Stimulated activated memory B cell treated with anti-CD40 and anti-IgM and Interleukin-4, amounts not matched to agents 10 μg/mL and 1 μg/mL and 100 μg/mL, for 72 hours (primary cell): Measurements from ENCODE around the gene VASN.
"Not testable (repeated sequence)": the region's sequence is repeated elsewhere in the genome, so short reads cannot be mapped to it uniquely, and the experiment has no call there.

Source experiments
- ATAC-seq: fragments of 150-1000 bp; cut with Tn5 transposase; 2 replicates; pipeline ENCODE4 v1.10.0; 2021
- H3K27ac Mint-ChIP-seq: one replicate; pipeline ENCODE4 v1.8.0; 2022; ENCODE audit warnings: mild to moderate bottlenecking, mixed read lengths
- H3K27me3 Mint-ChIP-seq: one replicate; pipeline ENCODE4 v1.8.0; 2022; ENCODE audit warnings: mixed read lengths
- H3K36me3 Mint-ChIP-seq: one replicate; pipeline ENCODE4 v1.8.0; 2022; ENCODE audit warnings: mixed read lengths
- H3K4me1 Mint-ChIP-seq: one replicate; pipeline ENCODE4 v1.8.0; 2022; ENCODE audit warnings: mixed read lengths
- H3K4me3 Mint-ChIP-seq: one replicate; pipeline ENCODE4 v1.8.0; 2022; ENCODE audit warnings: mild to moderate bottlenecking, moderate library complexity, mixed read lengths
- H3K9me3 Mint-ChIP-seq: one replicate; pipeline ENCODE4 v1.8.0; 2022; ENCODE audit warnings: mixed read lengths

Gene VASN

GRCh38 chr16:4332623-4333307 is 38.9 kb upstream of the VASN start:
- Mint-ChIP-seq H3K9me3 (no peaks in the 10 kb centered on the region), H3K36me3 (no peaks in the 10 kb centered on the region), H3K27ac (no peak overlapping the region), H3K4me3 (no peak overlapping the region), H3K4me1 (peaks cover 17% of the 10 kb centered on the region), H3K27me3 (peaks cover 20% of the 10 kb centered on the region)
- ATAC-seq: no peak

- H3K9me3 Mint-ChIP-seq: no peaks in the 10 kb centered on the region
- no peak for ATAC-seq
- peaks cover 17% of the 10 kb centered on the region for H3K4me1 Mint-ChIP-seq
- H3K4me3 Mint-ChIP-seq: no peak overlapping the region
- H3K36me3 Mint-ChIP-seq: no peaks in the 10 kb centered on the region
- peaks cover 16% of the 10 kb centered on the region for H3K27me3 Mint-ChIP-seq
- H3K27ac Mint-ChIP-seq: no peak overlapping the region
Measured at GRCh38 chr16:4333308-4333638, 38.4 kb upstream of the VASN start.

GRCh38 chr16:4333714-4334113 is 37.9 kb upstream of the VASN start:
- Mint-ChIP-seq H3K27me3 (peaks cover 11% of the 10 kb centered on the region), H3K4me1 (peaks cover 13% of the 10 kb centered on the region)
- ATAC-seq, H3K36me3 Mint-ChIP-seq, H3K4me3 Mint-ChIP-seq, H3K27ac Mint-ChIP-seq, H3K9me3 Mint-ChIP-seq: not testable (repeated sequence)

DNA sequence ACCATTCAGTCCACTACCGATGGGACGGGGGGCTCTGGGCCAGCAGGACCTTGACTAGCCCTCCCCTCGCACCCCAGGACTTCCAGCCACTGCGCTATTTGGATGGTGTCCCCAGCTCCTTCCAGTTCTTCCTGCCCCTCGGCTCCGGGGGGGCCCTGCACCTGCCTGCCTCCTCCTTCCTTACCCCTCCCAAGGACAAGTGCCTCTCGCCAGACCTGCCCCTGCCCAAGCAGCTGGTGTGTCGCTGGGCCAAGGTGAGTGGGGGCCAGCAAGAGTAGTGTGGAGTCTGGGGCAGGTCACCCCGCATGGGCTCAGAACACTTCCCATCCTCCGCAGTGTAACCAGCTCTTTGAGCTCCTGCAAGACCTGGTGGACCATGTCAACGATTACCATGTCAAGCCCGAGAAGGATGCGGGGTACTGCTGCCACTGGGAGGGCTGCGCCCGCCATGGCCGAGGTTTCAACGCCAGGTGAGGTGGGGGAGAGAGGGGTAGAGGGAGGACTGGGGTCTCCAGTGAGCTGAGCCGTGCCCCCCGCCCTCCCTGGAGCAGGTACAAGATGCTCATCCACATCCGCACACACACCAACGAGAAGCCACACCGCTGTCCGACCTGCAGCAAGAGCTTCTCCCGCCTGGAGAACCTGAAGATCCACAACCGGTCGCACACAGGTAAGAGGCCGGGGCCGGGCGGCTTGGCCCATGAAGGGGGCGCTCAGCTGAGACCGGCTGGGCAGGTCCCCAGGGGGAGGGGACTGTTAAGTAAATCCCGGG is 36.7 kb upstream of the VASN start:
- H3K4me3 Mint-ChIP-seq: no peak overlapping the region
- no peaks in the 10 kb centered on the region for H3K9me3 Mint-ChIP-seq
- peaks cover 6% of the 10 kb centered on the region for H3K36me3 Mint-ChIP-seq
- no peak for ATAC-seq
- H3K27me3 Mint-ChIP-seq: no peaks in the 10 kb centered on the region
- H3K27ac Mint-ChIP-seq: no peak overlapping the region
- peaks cover 8% of the 10 kb centered on the region for H3K4me1 Mint-ChIP-seq

- Mint-ChIP-seq H3K36me3 (peaks cover 6% of the 10 kb centered on the region), H3K9me3 (no peaks in the 10 kb centered on the region), H3K27ac (no peak overlapping the region), H3K27me3 (no peaks in the 10 kb centered on the region), H3K4me1 (peaks cover 6% of the 10 kb centered on the region), H3K4me3 (no peak overlapping the region)
- peak; percentile 24 for ATAC-seq
Measured at GRCh38 chr16:4336701-4337539, 34.7 kb upstream of the VASN start.

DNA sequence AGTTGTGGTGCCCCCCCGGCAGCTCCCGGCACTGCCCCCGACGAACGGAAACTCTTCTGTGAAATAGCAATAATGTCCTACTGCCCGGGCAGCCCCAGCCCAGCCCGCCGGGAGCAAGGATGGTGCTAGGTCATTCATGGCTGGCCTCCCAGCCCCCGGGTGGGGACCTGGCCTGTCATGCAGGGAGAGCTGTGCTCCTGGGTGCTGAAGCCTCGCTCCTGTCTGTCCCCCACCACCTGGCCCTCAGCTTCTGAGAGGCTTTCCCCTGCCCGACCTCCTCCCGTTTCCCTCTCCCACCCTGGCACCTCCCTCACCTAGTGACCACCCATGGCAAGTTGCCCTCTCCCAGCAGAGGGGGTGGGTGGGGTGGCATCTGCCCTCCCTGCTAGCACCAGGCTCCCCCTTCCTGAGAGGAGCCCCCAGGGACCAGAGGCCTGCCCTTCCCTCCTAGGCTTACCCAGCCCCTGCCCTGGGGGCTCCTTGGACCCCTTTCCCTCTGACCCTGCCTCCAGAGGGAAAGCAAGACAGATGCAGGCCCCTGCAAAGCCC is 34.0 kb upstream of the VASN start:
- peaks cover 6% of the 10 kb centered on the region for H3K4me1 Mint-ChIP-seq
- no peaks in the 10 kb centered on the region for H3K27me3 Mint-ChIP-seq
- H3K36me3 Mint-ChIP-seq: peaks cover 6% of the 10 kb centered on the region
- H3K27ac Mint-ChIP-seq: no peak overlapping the region
- no peaks in the 10 kb centered on the region for H3K9me3 Mint-ChIP-seq
- H3K4me3 Mint-ChIP-seq: no peak overlapping the region
- no peak for ATAC-seq

- H3K4me3 Mint-ChIP-seq: no peak overlapping the region
- H3K4me1 Mint-ChIP-seq: peaks cover 6% of the 10 kb centered on the region
- peak; percentile 4 for ATAC-seq
- H3K27me3 Mint-ChIP-seq: no peaks in the 10 kb centered on the region
- H3K9me3 Mint-ChIP-seq: no peaks in the 10 kb centered on the region
- no peak overlapping the region for H3K27ac Mint-ChIP-seq
- H3K36me3 Mint-ChIP-seq: peaks cover 6% of the 10 kb centered on the region
Measured at GRCh38 chr16:4338125-4338582, 33.5 kb upstream of the VASN start.

DNA sequence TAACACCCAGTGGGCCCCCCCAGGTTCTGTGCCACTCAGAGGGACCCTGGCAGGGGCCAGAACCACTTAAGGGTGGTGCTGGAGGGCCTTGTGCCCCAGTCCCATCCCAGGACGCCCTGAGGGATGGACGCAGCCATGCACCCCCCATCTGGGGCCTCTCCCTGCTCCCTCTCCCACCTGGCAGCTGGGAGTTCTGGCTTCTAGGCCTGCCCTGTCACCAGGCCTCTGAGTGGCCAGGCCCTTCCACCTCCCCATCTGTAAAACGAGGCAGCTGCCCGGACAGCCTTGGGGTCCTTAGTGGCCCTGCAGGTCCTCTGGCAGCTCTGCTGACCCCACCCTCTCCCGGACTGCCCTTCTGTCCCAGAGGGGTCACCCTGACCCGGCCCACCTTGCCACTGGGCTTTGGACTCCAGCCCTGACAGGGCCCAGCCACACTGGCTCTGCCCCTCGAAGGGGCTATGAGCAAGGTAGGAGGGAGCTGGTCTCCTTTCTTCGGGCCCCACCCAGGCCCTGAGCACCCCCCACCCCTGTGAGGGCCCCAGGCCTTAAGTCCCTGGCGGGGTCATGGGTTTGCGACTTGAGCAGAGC is 32.8 kb upstream of the VASN start:
- Mint-ChIP-seq H3K27ac (no peak overlapping the region), H3K4me3 (no peak overlapping the region), H3K9me3 (no peaks in the 10 kb centered on the region), H3K27me3 (no peaks in the 10 kb centered on the region), H3K36me3 (peaks cover 6% of the 10 kb centered on the region), H3K4me1 (peaks cover 9% of the 10 kb centered on the region)
- ATAC-seq: no peak

DNA sequence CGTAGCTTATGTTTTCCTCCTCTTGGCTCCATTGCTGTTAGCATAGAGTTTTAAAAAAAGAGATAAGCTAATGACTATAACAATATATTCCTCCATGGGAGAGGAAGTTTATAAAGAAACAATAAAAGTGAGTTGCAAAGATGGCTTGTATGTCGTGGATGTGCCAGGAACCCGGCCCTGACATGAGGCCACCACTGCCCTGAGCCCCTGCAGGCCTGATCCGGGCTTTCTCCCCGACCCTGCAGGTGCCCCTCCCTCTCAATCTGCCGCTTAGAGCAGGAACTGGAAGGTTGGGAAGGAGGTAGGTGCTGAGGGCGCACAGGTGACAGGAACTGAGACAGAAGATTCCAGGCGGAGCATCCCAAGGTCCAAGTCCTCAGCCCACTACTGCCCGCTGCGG is 32.2 kb upstream of the VASN start:
- no peaks in the 10 kb centered on the region for H3K27me3 Mint-ChIP-seq
- no peak overlapping the region for H3K27ac Mint-ChIP-seq
- H3K4me1 Mint-ChIP-seq: peaks cover 11% of the 10 kb centered on the region
- ATAC-seq: no peak
- no peaks in the 10 kb centered on the region for H3K9me3 Mint-ChIP-seq
- no peak overlapping the region for H3K4me3 Mint-ChIP-seq
- peaks cover 6% of the 10 kb centered on the region for H3K36me3 Mint-ChIP-seq

GRCh38 chr16:4339909-4340308 is 31.7 kb upstream of the VASN start:
- Mint-ChIP-seq H3K4me1 (peaks cover 16% of the 10 kb centered on the region), H3K36me3 (peaks cover 6% of the 10 kb centered on the region), H3K9me3 (no peaks in the 10 kb centered on the region), H3K27ac (no peak overlapping the region), H3K4me3 (no peak overlapping the region), H3K27me3 (no peaks in the 10 kb centered on the region)
- ATAC-seq: no peak

- Mint-ChIP-seq H3K9me3 (no peaks in the 10 kb centered on the region), H3K4me3 (no peak overlapping the region), H3K27ac (no peak overlapping the region), H3K36me3 (peaks cover 6% of the 10 kb centered on the region), H3K27me3 (no peaks in the 10 kb centered on the region), H3K4me1 (peaks cover 18% of the 10 kb centered on the region)
- ATAC-seq: no peak
Measured at GRCh38 chr16:4340443-4340842, 31.2 kb upstream of the VASN start.

GRCh38 chr16:4341250-4341649 is 30.4 kb upstream of the VASN start:
- no peak for ATAC-seq
- H3K27me3 Mint-ChIP-seq: no peaks in the 10 kb centered on the region

DNA sequence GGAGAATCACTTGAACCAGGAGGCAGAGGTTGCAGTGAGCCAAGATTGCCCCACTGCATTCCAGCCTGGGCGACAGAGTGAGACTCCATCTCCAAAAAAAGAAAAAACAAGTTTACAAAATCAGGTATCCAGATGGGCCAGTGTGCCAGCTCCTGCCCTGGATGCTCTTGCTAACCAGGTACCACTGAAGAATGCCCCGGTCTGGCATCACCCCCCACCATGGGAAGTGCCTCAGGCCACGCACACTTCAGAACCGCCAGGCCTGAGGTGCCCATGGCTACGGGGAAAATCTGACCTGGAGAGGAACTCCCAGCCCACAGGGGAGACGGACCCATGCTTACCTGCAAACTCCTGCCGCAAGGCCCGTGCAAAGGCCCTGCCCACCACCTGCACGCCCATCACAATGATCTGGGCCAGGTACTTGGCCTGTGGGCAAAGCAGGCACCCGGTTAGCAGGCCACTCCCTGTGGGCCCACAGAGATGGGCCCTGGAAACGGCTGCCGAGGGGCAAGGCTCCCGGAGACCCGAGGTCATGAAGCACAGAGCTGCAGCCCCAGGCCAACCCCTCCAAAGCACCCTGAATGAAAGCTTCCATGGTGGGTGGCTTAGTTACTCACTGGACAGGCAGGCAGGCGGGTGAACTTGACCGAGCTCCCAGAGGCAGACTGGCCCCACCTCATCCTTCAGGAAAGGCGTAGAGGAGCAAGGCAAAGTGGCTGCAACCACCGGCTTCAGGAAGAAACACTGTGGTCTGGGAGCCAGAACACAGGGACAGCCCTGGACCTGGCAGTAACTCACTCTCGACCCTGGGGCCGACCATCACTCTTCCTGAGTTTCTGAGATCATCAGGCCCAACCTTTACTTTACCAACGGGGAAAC is 28.5 kb upstream of the VASN start:
- H3K36me3 Mint-ChIP-seq: peaks cover 6% of the 10 kb centered on the region
- ATAC-seq: no peak
- no peaks in the 10 kb centered on the region for H3K9me3 Mint-ChIP-seq
- H3K27ac Mint-ChIP-seq: peak overlapping the region; percentile 38
- H3K4me3 Mint-ChIP-seq: no peak overlapping the region
- H3K27me3 Mint-ChIP-seq: no peaks in the 10 kb centered on the region
- peaks cover 19% of the 10 kb centered on the region for H3K4me1 Mint-ChIP-seq

More at GRCh38 chr16:4341250-4341649, 30.4 kb upstream of the VASN start:
- H3K36me3 Mint-ChIP-seq: peaks cover 6% of the 10 kb centered on the region
- no peak overlapping the region for H3K27ac Mint-ChIP-seq
- H3K4me3 Mint-ChIP-seq: no peak overlapping the region
- peaks cover 18% of the 10 kb centered on the region for H3K4me1 Mint-ChIP-seq
- H3K9me3 Mint-ChIP-seq: no peaks in the 10 kb centered on the region

- peak overlapping the region; percentile 38 for H3K27ac Mint-ChIP-seq
- not testable (repeated sequence) for ATAC-seq, H3K4me3 Mint-ChIP-seq, H3K9me3 Mint-ChIP-seq, H3K36me3 Mint-ChIP-seq, H3K27me3 Mint-ChIP-seq
- H3K4me1 Mint-ChIP-seq: peaks cover 25% of the 10 kb centered on the region
Measured at GRCh38 chr16:4344300-4344982, 27.2 kb upstream of the VASN start.
